Left lung (tissue), 10 donors: ENCODE measurements around the gene PTPN5. TPM values are rescaled to one million over a fixed set of nuclear protein-coding genes. Genes with fewer than 3 reads are reported as not detected.
A peak's percentile ranks its signal among the peaks of the same experiment; 100 is the strongest.

Source experiments
- ATAC-seq: fragments of 200-7000 bp; cut with Tn5 transposase; one replicate; pipeline ENCODE4 v1.9.1; 2020; ENCODE audit warnings: moderate library complexity
- DNase-seq, 4 donors: peaks; one replicate each; pipeline ENCODE4 v3.0.0-alpha.2; 2013 to 2020
- H3K27ac ChIP-seq, 2 donors: fragments of 200-600 bp; sonication (generic) in 1 of 2; one replicate each; pipeline versions ENCODE4 v1.5.0 to v1.8.0; 2020 to 2021
- H3K27me3 ChIP-seq, 2 donors: fragments of 200-600 bp; sonication (generic) in 1 of 2; one replicate each; pipeline versions ENCODE4 v1.5.0 to v1.8.0; 2020 to 2021
- H3K36me3 ChIP-seq, 2 donors: fragments of 200-600 bp; sonication (generic) in 1 of 2; one replicate each; pipeline versions ENCODE4 v1.5.0 to v1.8.0; 2020 to 2021
- H3K4me1 ChIP-seq, 2 donors: fragments of 200-600 bp; one replicate each; pipeline ENCODE4 v1.8.0; 2021
- H3K4me3 ChIP-seq, 2 donors: fragments of 200-600 bp; sonication (generic) in 1 of 2; one replicate each; pipeline versions ENCODE4 v1.5.0 to v1.8.0; 2020 to 2021; ENCODE audit warnings: mild to moderate bottlenecking in 1 of 2
- H3K9me3 ChIP-seq, 2 donors: fragments of 200-600 bp; sonication (generic) in 1 of 2; one replicate each; pipeline versions ENCODE4 v1.5.0 to v1.8.0; 2020 to 2021
- intact Hi-C, 2 donors: fragments of 100-400 bp; cut with DNase I; formaldehyde crosslinking; loops; one replicate each; pipeline versions ENCODE4 v1.11.2 to v1.14.2; 2022
- polyA plus RNA-seq, 6 donors: library from polyadenylated mRNA; unstranded; fragments of 120-200 nt; gene quantifications; one replicate each; pipeline ENCODE4 v1.2.1, GENCODE V29; 2013; ENCODE audit not compliant: insufficient read length in 6 of 6
- total RNA-seq, 2 donors: library from RNA; stranded (reverse); fragmentation: NEBNext Ultra II Directional; extraction: Animal tissue kit (Norgen Biotek cat#: 25700); gene quantifications; one replicate each; pipeline ENCODE4 v1.2.1, GENCODE V29; 2021
- TF ChIP-seq, protein P1 (sequence below), 2 donors: fragments of 200-600 bp; sonication (generic) in 1 of 2; IDR thresholded peaks; one replicate each; pipeline versions ENCODE4 v1.5.0 to v1.8.0; 2021; ENCODE audit warnings: antibody characterized with exemption in 2 of 2
- donor health status: DM: no; HTN: yes; CAD: no.
- donor health status: DM: no; HTN: no; CAD: no.

PTPN5 gene
- total and polyA plus RNA-seq, 8 donors = 0.13 to 1.4 (median 0.83) TPM; not detected in 1

DNA sequence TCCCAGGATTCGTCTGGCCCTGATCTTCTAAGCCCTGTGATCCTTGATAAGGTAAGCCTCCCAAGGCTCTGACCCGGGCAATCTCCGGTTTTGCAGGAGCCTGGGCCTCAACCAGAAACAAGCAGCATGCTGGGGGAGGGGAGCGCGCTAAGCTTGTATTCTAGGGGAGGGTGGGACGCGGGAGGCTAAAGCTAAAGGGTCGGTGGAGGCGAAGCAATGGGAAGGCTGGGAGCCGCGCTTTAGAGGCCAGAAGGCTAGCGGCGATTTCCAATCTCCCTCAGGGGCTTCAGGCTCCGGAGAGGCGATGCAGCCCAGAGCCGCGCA, 753 bp downstream of the PTPN5 start:
- peak overlapping the region in 1 of 2 donors; percentile 29 for H3K4me3 ChIP-seq
- intact Hi-C loops = no loop called here
- H3K9me3 ChIP-seq = no peaks in the 10 kb centered on the region
- ATAC-seq (no peak), DNase-seq (no peak)
- H3K27me3 ChIP-seq = peaks cover 27 to 69% of the 10 kb centered on the region in 2 donors
- no peak overlapping the region for H3K27ac ChIP-seq
- TF ChIP-seq, protein P1, sequence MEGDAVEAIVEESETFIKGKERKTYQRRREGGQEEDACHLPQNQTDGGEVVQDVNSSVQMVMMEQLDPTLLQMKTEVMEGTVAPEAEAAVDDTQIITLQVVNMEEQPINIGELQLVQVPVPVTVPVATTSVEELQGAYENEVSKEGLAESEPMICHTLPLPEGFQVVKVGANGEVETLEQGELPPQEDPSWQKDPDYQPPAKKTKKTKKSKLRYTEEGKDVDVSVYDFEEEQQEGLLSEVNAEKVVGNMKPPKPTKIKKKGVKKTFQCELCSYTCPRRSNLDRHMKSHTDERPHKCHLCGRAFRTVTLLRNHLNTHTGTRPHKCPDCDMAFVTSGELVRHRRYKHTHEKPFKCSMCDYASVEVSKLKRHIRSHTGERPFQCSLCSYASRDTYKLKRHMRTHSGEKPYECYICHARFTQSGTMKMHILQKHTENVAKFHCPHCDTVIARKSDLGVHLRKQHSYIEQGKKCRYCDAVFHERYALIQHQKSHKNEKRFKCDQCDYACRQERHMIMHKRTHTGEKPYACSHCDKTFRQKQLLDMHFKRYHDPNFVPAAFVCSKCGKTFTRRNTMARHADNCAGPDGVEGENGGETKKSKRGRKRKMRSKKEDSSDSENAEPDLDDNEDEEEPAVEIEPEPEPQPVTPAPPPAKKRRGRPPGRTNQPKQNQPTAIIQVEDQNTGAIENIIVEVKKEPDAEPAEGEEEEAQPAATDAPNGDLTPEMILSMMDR (IDR thresholded peaks at IDR 0.05) = no peak
- peaks cover 5 to 10% of the 10 kb centered on the region in 2 donors for H3K4me1 ChIP-seq
- no peaks in the 10 kb centered on the region for H3K36me3 ChIP-seq

DNA sequence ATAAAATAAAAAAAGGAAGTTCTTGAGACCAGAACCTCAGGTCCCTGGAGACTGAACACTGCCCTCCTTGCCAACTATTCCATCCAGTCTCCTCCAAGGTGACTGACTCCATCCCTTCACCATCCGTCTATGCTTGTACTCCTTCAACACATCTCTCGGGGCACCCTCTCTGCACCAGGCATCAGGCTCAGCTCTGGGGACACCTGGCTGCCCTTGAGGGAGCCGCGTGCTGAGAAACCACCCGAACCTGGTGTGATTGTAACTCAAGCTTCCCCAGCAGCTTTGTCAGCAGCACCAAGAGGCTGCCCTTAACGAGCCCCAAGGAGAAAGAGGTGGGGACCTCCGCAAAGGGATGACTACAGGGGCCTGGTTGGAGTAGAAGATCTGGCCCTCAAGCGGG, 1.7 kb downstream of the PTPN5 start:
- H3K27ac ChIP-seq = no peak overlapping the region
- H3K36me3 ChIP-seq = no peaks in the 10 kb centered on the region
- TF ChIP-seq, protein P1 (IDR thresholded peaks at IDR 0.05) = no peak
- no peak for DNase-seq
- no peak overlapping the region for H3K4me3 ChIP-seq
- H3K27me3 ChIP-seq = peaks cover 27 to 64% of the 10 kb centered on the region in 2 donors
- ATAC-seq = no peak
- intact Hi-C loops = no loop called here
- H3K9me3 ChIP-seq = no peaks in the 10 kb centered on the region
- peaks cover 5 to 10% of the 10 kb centered on the region in 2 donors for H3K4me1 ChIP-seq

DNA sequence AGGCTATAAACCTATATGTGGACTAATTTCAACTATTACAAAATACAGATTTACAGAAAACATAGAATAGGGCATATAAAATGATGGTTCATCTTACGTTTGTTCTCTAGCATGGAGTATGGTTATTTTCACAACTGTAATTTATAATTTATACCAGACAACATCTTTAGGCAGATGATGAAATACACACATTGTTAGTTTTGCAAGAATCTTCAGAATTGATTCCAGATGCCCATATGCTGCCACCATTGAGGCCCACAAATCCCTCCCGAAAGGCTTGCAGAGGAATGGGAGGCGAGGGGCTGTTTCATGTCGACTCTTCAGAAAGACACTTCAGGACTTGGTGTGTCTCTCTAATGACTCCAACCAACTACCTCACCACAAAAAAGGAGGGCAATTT, 6.2 kb downstream of the PTPN5 start:
- ATAC-seq (no peak), DNase-seq (no peak)
- TF ChIP-seq, protein P1 (IDR thresholded peaks at IDR 0.05) = no peak
- Histone ChIP-seq H3K36me3 (no peaks in the 10 kb centered on the region), H3K27me3 (peaks cover 2 to 19% of the 10 kb centered on the region in 2 donors), H3K9me3 (no peaks in the 10 kb centered on the region), H3K4me3 (no peak overlapping the region), H3K4me1 (no peaks in the 10 kb centered on the region), H3K27ac (no peak overlapping the region)
- intact Hi-C loops = no loop called here

DNA sequence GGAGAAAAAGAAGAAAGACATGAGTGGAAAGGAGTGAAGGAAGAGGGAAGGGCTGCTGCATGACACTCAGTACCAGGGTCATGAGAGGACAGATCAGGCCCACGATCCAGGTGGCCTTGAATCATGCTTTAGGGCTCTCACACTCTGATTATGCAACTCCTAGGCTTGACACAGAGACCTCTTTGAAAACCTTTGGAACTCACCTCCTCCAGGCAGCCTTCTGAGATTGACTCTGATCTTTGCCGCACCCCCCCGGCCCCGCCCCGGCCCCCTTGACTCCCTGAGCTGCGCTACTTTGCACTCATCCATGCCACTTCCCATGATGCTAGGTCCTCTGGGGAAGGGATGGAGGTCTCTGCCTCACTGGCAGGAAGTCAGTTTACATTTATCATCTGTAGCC, 10.7 kb downstream of the PTPN5 start:
- ATAC-seq = no peak
- intact Hi-C loops = no loop called here
- H3K4me1 ChIP-seq = no peaks in the 10 kb centered on the region
- DNase-seq = no peak
- no peak overlapping the region for H3K4me3 ChIP-seq
- TF ChIP-seq, protein P1 (IDR thresholded peaks at IDR 0.05) = no peak
- no peaks in the 10 kb centered on the region for H3K9me3 ChIP-seq
- no peak overlapping the region for H3K27ac ChIP-seq
- H3K27me3 ChIP-seq = no peaks in the 10 kb centered on the region
- no peaks in the 10 kb centered on the region for H3K36me3 ChIP-seq

DNA sequence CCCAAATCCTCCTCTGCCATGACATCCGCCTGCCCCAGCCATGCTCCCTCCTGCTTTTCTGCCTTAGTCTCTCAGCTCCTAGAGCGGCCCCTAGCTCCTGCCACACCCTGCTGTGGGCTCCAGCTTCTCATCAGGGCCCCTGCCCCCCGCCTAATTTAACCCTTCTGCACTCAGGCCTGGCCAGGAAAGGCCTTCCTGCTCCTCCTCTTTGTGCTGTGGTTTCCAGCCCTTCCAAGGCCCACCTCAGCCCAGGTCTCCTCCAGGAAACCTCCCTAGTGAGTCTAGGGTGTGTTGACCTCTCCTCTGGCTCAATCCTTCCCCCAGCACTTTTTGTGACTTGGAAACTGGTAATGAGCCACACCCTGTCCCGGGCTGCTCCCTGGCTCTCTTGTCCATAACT, 11.3 kb downstream of the PTPN5 start:
- TF ChIP-seq, protein P1 (IDR thresholded peaks at IDR 0.05) = no peak
- no peak overlapping the region for H3K4me3 ChIP-seq
- intact Hi-C loops = no loop called here
- no peak for DNase-seq
- no peaks in the 10 kb centered on the region for H3K27me3 ChIP-seq
- ATAC-seq = no peak
- H3K9me3 ChIP-seq = no peaks in the 10 kb centered on the region
- H3K36me3 ChIP-seq = no peaks in the 10 kb centered on the region
- no peaks in the 10 kb centered on the region for H3K4me1 ChIP-seq
- no peak overlapping the region for H3K27ac ChIP-seq
